Colonic mucosa (tissue), 4 donors: Measurements from ENCODE around the gene SEZ6L. TPM values are rescaled to one million over a fixed set of nuclear protein-coding genes. Genes with fewer than 3 reads are reported as not detected.

ENCODE experiments used
- DNase-seq: peaks from one replicate; pipeline ENCODE4 v3.0.0-alpha.2; 2020
- H3K27ac ChIP-seq: fragments of 200-600 bp; one replicate; pipeline ENCODE4 v1.8.0; 2021
- H3K27me3 ChIP-seq: fragments of 200-600 bp; one replicate; pipeline ENCODE4 v1.8.0; 2021
- H3K36me3 ChIP-seq: fragments of 200-600 bp; one replicate; pipeline ENCODE4 v1.8.0; 2021
- H3K4me1 ChIP-seq: fragments of 200-600 bp; one replicate; pipeline ENCODE4 v1.8.0; 2021; ENCODE audit warnings: mild to moderate bottlenecking
- H3K4me3 ChIP-seq: fragments of 200-600 bp; one replicate; pipeline ENCODE4 v1.8.0; 2021
- H3K9ac ChIP-seq, 2 donors: one replicate each; pipeline ENCODE4 v1.7.0; 2013; ENCODE audit warnings: control low read depth in 2 of 2, low read depth in 2 of 2, low read length in 2 of 2
- H3K9me3 ChIP-seq: fragments of 200-600 bp; one replicate; pipeline ENCODE4 v1.8.0; 2021
- CTCF ChIP-seq: fragments of 200-600 bp; IDR thresholded peaks from one replicate; pipeline ENCODE4 v1.8.0; 2022; ENCODE audit warnings: antibody characterized with exemption, mild to moderate bottlenecking
- intact Hi-C: fragments of 100-400 bp; cut with DNase I; formaldehyde crosslinking; loops from one replicate; pipeline ENCODE4 v1.14.1; 2022
- total RNA-seq, 2 donors: library from RNA; stranded (reverse); fragmentation: NEBNext Ultra II Directional in 1 of 2; extraction: Animal tissue kit (Norgen Biotek cat#: 25700) in 1 of 2; gene quantifications; one replicate each; pipeline ENCODE4 v1.2.1, GENCODE V29; 2021
- donor health status: healthy.
- donor health status: DM: no; HTN: no; CAD: no.
- donor health status: DM: no; HTN: no; CAD: no.

The SEZ6L gene
- total RNA-seq, 2 donors from 2014 or later, result 0.32 TPM; not detected in 1

GRCh38 chr22:26226538-26227297, 57.5 kb downstream of the SEZ6L start:
- intact Hi-C loops, result no loop called here
- Histone ChIP-seq H3K27me3 (no peaks in the 10 kb centered on the region), H3K4me3 (no peak overlapping the region), H3K36me3 (no peaks in the 10 kb centered on the region), H3K9ac (no peak overlapping the region), H3K27ac (no peak overlapping the region), H3K4me1 (no peaks in the 10 kb centered on the region), H3K9me3 (no peaks in the 10 kb centered on the region)
- no peak for DNase-seq
- TF ChIP-seq CTCF, result no peak

- no peak for TF ChIP-seq CTCF
- no peak overlapping the region for H3K27ac ChIP-seq
- no peak overlapping the region for H3K9ac ChIP-seq
- no peak for DNase-seq
- H3K4me1 ChIP-seq, result no peaks in the 10 kb centered on the region
- no peaks in the 10 kb centered on the region for H3K36me3 ChIP-seq
- H3K4me3 ChIP-seq, result no peak overlapping the region
- intact Hi-C loops, result no loop called here
- no peaks in the 10 kb centered on the region for H3K27me3 ChIP-seq
- H3K9me3 ChIP-seq, result no peaks in the 10 kb centered on the region
Measured at GRCh38 chr22:26229910-26230309, 60.6 kb downstream of the SEZ6L start.

GRCh38 chr22:26234296-26234695, 65.0 kb downstream of the SEZ6L start:
- Histone ChIP-seq H3K27ac (no peak overlapping the region), H3K9ac (no peak overlapping the region), H3K27me3 (no peaks in the 10 kb centered on the region), H3K4me3 (no peak overlapping the region), H3K9me3 (no peaks in the 10 kb centered on the region), H3K4me1 (no peaks in the 10 kb centered on the region), H3K36me3 (no peaks in the 10 kb centered on the region)
- no peak for TF ChIP-seq CTCF
- no peak for DNase-seq
- intact Hi-C loops, result no loop called here

- Histone ChIP-seq H3K4me3 (no peak overlapping the region), H3K9me3 (no peaks in the 10 kb centered on the region), H3K9ac (no peak overlapping the region), H3K36me3 (no peaks in the 10 kb centered on the region), H3K4me1 (no peaks in the 10 kb centered on the region), H3K27ac (no peak overlapping the region), H3K27me3 (no peaks in the 10 kb centered on the region)
- no peak for DNase-seq
- TF ChIP-seq CTCF, result no peak
- intact Hi-C loops, result no loop called here
Measured at GRCh38 chr22:26235792-26236487, 66.7 kb downstream of the SEZ6L start.

- Histone ChIP-seq H3K9ac (no peak overlapping the region), H3K36me3 (no peaks in the 10 kb centered on the region), H3K27ac (no peak overlapping the region), H3K4me1 (no peaks in the 10 kb centered on the region), H3K27me3 (no peaks in the 10 kb centered on the region), H3K4me3 (no peak overlapping the region), H3K9me3 (no peaks in the 10 kb centered on the region)
- intact Hi-C loops, result no loop called here
- TF ChIP-seq CTCF, result no peak
- DNase-seq, result no peak
Measured at GRCh38 chr22:26236991-26237390, 67.7 kb downstream of the SEZ6L start.
